Osteocyte (in vitro differentiated cells): Measurements from ENCODE around the gene GRB10. TPM values are rescaled to one million over a fixed set of nuclear protein-coding genes. Genes with fewer than 3 reads are reported as not detected.

Source experiments
- DNase-seq: peaks from one replicate; pipeline ENCODE4 v3.0.0; 2021; ENCODE audit warnings: mixed read lengths; ENCODE audit not compliant: unreplicated experiment; ENCODE audit errors: extremely low spot score
- H3K27ac Mint-ChIP-seq: one replicate; pipeline ENCODE4 v1.8.0; 2021; ENCODE audit warnings: mild to moderate bottlenecking, mixed read lengths; ENCODE audit not compliant: unreplicated experiment
- H3K27me3 Mint-ChIP-seq: one replicate; pipeline ENCODE4 v1.8.0; 2021; ENCODE audit warnings: mixed read lengths; ENCODE audit not compliant: unreplicated experiment
- H3K36me3 Mint-ChIP-seq: one replicate; pipeline ENCODE4 v1.8.0; 2021; ENCODE audit warnings: mixed read lengths; ENCODE audit not compliant: unreplicated experiment
- H3K4me1 Mint-ChIP-seq: one replicate; pipeline ENCODE4 v1.8.0; 2021; ENCODE audit warnings: mixed read lengths; ENCODE audit not compliant: unreplicated experiment
- H3K4me3 Mint-ChIP-seq: one replicate; pipeline ENCODE4 v1.8.0; 2021; ENCODE audit warnings: mild to moderate bottlenecking, moderate library complexity, mixed read lengths; ENCODE audit not compliant: unreplicated experiment
- H3K9me3 Mint-ChIP-seq: one replicate; pipeline ENCODE4 v1.8.0; 2021; ENCODE audit warnings: mixed read lengths; ENCODE audit not compliant: unreplicated experiment
- CTCF ChIP-seq: fragments of 200-600 bp; sonication (generic); IDR thresholded peaks from 2 replicates; pipeline ENCODE4 v1.5.0; 2021; ENCODE audit warnings: antibody characterized with exemption, mild to moderate bottlenecking, moderate library complexity
- total RNA-seq: library from RNA; stranded (reverse); gene quantifications from 2 replicates; pipeline ENCODE4 v1.2.1, GENCODE V29; 2021

Gene GRB10
- total RNA-seq, 1 donor from 2014 or later: 51.3 TPM

- Mint-ChIP-seq H3K4me3 (no peak overlapping the region), H3K27me3 (no peaks in the 10 kb centered on the region), H3K4me1 (peaks cover 15% of the 10 kb centered on the region), H3K36me3 (peaks cover 14% of the 10 kb centered on the region), H3K9me3 (peaks cover 15% of the 10 kb centered on the region), H3K27ac (no peak overlapping the region)
- DNase-seq: no peak
- no peak for TF ChIP-seq CTCF
These were observed 141.9 kb downstream of the GRB10 start for GRCh38 chr7:50640779-50641178.

- no peak for TF ChIP-seq CTCF
- DNase-seq: no peak
- no peak overlapping the region for H3K4me3 Mint-ChIP-seq
- no peaks in the 10 kb centered on the region for H3K27me3 Mint-ChIP-seq
- no peak overlapping the region for H3K27ac Mint-ChIP-seq
- H3K9me3 Mint-ChIP-seq: peaks cover 20% of the 10 kb centered on the region
- peaks cover 13% of the 10 kb centered on the region for H3K4me1 Mint-ChIP-seq
- H3K36me3 Mint-ChIP-seq: peaks cover 17% of the 10 kb centered on the region
These were observed 142.4 kb downstream of the GRB10 start for GRCh38 chr7:50640256-50640655.

- no peak overlapping the region for H3K4me3 Mint-ChIP-seq
- peaks cover 15% of the 10 kb centered on the region for H3K4me1 Mint-ChIP-seq
- H3K27ac Mint-ChIP-seq: no peak overlapping the region
- no peaks in the 10 kb centered on the region for H3K27me3 Mint-ChIP-seq
- no peak for TF ChIP-seq CTCF
- H3K9me3 Mint-ChIP-seq: peaks cover 34% of the 10 kb centered on the region
- peaks cover 26% of the 10 kb centered on the region for H3K36me3 Mint-ChIP-seq
- DNase-seq: no peak
These were observed 144.7 kb downstream of the GRB10 start for GRCh38 chr7:50637725-50638643.

- no peak for DNase-seq
- Mint-ChIP-seq H3K27me3 (no peaks in the 10 kb centered on the region), H3K36me3 (peaks cover 20% of the 10 kb centered on the region), H3K4me3 (no peak overlapping the region), H3K4me1 (peaks cover 17% of the 10 kb centered on the region), H3K27ac (no peak overlapping the region), H3K9me3 (peaks cover 34% of the 10 kb centered on the region)
- no peak for TF ChIP-seq CTCF
These were observed 148.3 kb downstream of the GRB10 start for GRCh38 chr7:50634378-50634777.

- Mint-ChIP-seq H3K27me3 (no peaks in the 10 kb centered on the region), H3K27ac (no peak overlapping the region)
- no peak for DNase-seq
These were observed 149.3 kb downstream of the GRB10 start for GRCh38 chr7:50633414-50633710.

More at GRCh38 chr7:50633414-50633710, 149.3 kb downstream of the GRB10 start:
- no peak for TF ChIP-seq CTCF
- no peak overlapping the region for H3K4me3 Mint-ChIP-seq
- H3K9me3 Mint-ChIP-seq: peaks cover 28% of the 10 kb centered on the region
- H3K36me3 Mint-ChIP-seq: peaks cover 18% of the 10 kb centered on the region
- peaks cover 25% of the 10 kb centered on the region for H3K4me1 Mint-ChIP-seq
